ENCODE measurements around the gene AKAP7.
"Not testable (repeated sequence)": the region's sequence is repeated elsewhere in the genome, so short reads cannot be mapped to it uniquely, and the experiment has no call there.

Gene AKAP7

GRCh38 chr6:131288214-131288613 lies 152.9 kb downstream of the AKAP7 start:
- no peak for DNase-seq (ENCODE audit: low read depth in 2 of 2, low spot score in 1 of 2)

- DNase-seq (ENCODE audit: low read depth in 2 of 2, low spot score in 1 of 2): no peak
These were observed 155.7 kb downstream of the AKAP7 start for GRCh38 chr6:131290955-131291354.

DNA sequence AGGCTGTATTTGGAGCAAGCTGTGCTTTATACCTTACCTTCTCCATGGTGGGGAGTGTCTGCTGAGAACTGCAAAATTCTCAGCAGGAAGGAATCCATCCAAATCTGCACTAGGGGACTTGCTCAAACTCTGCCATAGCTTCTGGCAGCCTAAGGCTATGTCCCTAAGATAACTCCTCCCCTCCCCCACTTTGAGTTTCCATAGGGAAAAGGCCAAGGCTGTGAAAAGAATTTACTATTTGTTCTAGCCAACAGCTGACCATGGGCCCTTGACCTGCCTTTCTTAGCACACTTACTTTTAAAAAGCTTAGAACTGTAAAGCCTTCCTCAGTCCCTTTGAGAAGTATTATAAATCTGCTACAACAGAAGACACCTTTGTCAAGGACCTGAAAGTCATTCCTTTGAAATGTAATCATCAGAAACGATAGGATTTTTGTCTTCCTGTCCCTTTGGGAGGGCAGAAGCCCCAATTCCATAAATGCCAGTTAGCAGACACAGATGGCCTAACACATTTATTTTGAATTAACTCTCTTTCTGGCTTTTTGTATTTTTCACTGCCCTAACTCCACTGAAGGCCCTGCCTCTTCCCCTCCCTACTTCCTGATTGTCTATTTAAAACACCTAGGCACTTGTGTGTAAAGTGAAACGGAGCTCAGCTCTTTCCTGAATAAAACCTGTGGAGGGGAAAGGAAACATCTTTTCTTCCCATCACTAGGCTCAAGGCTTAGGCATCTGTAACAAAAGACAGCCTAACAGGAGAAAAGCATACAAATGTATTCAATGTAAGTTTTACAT lies 157.1 kb downstream of the AKAP7 start:
- DNase-seq (ENCODE audit: low read depth in 2 of 2, low spot score in 1 of 2): no peak

- no peak for DNase-seq (ENCODE audit: low read depth in 2 of 2, low spot score in 1 of 2)
These were observed 158.2 kb downstream of the AKAP7 start for GRCh38 chr6:131293472-131293911.

GRCh38 chr6:131295081-131295480 lies 159.8 kb downstream of the AKAP7 start:
- DNase-seq (ENCODE audit: low read depth in 2 of 2, low spot score in 1 of 2): no peak

DNA sequence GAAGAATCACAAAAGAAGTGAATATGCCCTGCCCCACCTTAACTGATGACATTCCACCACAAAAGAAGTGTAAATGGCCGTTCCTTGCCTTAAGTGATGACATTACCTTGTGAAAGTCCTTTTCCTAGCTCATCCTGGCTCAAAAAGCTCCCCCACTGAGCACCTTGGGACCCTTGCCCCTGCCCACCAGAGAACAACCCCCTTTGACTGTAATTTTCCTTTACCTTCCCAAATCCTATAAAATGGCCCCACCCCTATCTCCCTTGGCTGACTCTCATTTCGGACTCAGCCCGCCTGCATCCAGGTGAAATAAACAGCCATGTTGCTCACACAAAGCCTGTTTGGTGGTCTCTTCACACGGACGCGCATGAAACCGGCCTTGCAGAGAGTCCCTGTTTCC lies 165.6 kb downstream of the AKAP7 start:
- not testable (repeated sequence) for DNase-seq (ENCODE audit: low read depth in 2 of 2, low spot score in 1 of 2)

DNA sequence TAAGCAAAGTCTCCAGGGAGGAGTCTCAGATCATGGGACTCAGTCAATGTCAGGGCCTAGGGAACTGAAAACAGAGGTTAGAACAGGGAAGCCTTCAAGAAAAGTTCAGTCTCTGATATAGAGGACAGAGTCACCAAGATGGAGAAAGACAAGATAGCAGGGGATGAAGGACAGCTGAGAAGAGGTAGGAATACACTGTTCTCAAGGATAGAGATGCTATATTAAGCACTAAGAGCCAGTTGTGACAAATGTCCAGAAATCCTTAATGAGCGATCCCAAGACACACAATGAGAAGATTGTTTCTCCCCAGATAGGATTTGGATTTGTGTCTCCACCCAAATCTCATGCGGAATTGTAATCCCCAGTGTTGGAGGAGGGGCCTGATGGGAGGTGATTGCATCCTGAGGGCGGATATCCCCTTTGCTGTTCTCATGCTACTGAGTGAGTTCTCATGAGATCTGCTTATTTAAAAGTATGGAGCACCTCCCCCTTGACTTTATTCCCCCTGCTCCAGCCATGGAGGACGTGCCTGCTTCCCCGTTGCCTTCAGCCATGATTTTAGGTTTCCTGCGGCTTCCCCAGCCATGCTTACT lies 168.2 kb downstream of the AKAP7 start:
- no peak for DNase-seq (ENCODE audit: low read depth in 2 of 2, low spot score in 1 of 2)

- DNase-seq (ENCODE audit: low read depth in 2 of 2, low spot score in 1 of 2): no peak
These were observed 170.0 kb downstream of the AKAP7 start for GRCh38 chr6:131305037-131305850.

DNA sequence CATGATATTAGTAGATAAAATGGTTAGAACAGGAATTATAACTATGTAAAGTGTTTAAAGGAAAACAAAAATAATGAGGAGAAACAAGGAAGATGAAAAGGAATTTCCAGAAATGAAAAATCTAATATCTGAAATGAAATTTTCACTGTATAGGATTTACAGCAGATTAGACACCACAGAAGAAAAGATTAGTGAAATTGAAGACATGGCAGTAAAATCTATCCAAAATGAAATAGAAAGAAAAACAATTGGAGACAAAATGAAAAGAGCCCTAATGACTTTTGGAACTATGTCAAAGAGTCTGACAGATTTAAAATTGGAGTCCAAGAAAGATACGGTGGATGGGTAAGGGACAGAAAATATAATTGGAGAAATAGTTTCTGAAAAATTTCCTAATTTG lies 174.2 kb downstream of the AKAP7 start:
- DNase-seq (ENCODE audit: low read depth in 2 of 2, low spot score in 1 of 2): no peak

GRCh38 chr6:131314838-131315237 lies 179.6 kb downstream of the AKAP7 start:
- no peak for DNase-seq (ENCODE audit: low read depth in 2 of 2, low spot score in 1 of 2)

GRCh38 chr6:131316654-131317053 lies 181.4 kb downstream of the AKAP7 start:
- DNase-seq (ENCODE audit: low read depth in 2 of 2, low spot score in 1 of 2): no peak

- no peak for DNase-seq (ENCODE audit: low read depth in 2 of 2, low spot score in 1 of 2)
These were observed 182.2 kb downstream of the AKAP7 start for GRCh38 chr6:131317516-131317915.

DNA sequence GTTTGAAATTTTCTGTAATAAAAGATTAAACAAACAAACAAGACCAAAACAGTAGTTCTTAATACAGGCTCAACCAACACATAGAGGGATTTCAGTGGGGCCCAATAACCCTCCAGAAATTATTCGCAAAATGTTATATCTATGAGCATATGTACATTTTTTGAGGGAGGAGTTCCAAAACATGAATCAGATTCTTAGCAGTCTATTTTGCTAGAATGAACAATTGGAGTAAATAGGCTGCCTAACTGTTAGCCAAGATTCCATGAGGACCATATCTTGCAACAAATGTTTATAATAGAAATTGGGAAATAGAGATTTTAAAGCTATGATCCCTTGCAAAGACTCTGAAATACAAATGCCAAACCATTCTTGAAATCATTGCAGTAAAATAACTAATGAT lies 186.3 kb downstream of the AKAP7 start:
- no peak for DNase-seq (ENCODE audit: low read depth in 2 of 2, low spot score in 1 of 2)

- no peak for DNase-seq (ENCODE audit: low read depth in 2 of 2, low spot score in 1 of 2)
These were observed 186.9 kb downstream of the AKAP7 start for GRCh38 chr6:131322125-131322524.

DNA sequence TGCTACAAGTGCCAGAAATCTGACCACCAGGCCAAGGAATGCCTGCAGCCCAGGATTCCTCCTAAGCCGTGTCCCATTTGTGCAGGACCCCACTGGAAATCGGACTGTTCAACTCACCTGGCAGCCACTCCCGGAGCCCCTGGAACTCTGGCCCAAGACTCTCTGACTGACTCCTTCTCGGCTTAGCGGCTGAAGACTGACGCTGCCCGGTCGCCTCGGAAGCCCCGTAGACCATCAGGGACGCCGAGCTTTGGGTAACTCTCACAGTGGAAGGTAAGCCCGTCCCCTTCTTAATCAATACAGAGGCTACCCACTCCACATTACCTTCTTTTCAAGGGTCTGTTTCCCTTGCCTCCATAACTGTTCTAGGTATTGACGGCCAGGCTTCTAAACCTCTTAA lies 190.4 kb downstream of the AKAP7 start:
- DNase-seq (ENCODE audit: low read depth in 2 of 2, low spot score in 1 of 2): not testable (repeated sequence)

DNA sequence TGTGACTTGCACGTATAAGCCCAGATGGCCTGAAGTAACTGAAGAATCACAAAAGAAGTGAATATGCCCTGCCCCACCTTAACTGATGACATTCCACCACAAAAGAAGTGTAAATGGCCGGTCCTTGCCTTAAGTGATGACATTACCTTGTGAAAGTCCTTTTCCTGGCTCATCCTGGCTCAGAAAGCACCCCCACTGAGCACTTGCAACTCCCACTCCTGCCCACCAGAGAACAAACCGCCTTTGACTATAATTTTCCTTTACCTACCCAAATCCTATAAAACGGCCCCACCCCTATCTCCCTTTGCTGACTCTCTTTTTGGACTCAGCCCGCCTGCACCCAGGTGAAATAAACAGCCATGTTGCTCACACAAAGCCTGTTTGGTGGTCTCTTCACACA lies 193.5 kb downstream of the AKAP7 start:
- not testable (repeated sequence) for DNase-seq (ENCODE audit: low read depth in 2 of 2, low spot score in 1 of 2)

- DNase-seq (ENCODE audit: low read depth in 2 of 2, low spot score in 1 of 2): no peak
These were observed 195.9 kb downstream of the AKAP7 start for GRCh38 chr6:131331151-131331550.

- DNase-seq (ENCODE audit: low read depth in 2 of 2, low spot score in 1 of 2): no peak
These were observed 196.9 kb downstream of the AKAP7 start for GRCh38 chr6:131331873-131332781.
